NCI-H2171 treated with DMSO at 0.1 percent for 48 hours (cell line): ENCODE data around the gene WDR44.
"Not testable (repeated sequence)": the region's sequence is repeated elsewhere in the genome, so short reads cannot be mapped to it uniquely, and the experiment has no call there.

Source experiments
- DNase-seq: peaks from one replicate; lab custom pipeline; 2025; lab: John Stamatoyannopoulos, UW

The WDR44 gene

GRCh38 chrX:118482384-118482783, 136.5 kb downstream of the WDR44 start:
- DNase-seq = not testable (repeated sequence)

- DNase-seq = no peak
These were observed 138.5 kb downstream of the WDR44 start for GRCh38 chrX:118484216-118484903.

DNA sequence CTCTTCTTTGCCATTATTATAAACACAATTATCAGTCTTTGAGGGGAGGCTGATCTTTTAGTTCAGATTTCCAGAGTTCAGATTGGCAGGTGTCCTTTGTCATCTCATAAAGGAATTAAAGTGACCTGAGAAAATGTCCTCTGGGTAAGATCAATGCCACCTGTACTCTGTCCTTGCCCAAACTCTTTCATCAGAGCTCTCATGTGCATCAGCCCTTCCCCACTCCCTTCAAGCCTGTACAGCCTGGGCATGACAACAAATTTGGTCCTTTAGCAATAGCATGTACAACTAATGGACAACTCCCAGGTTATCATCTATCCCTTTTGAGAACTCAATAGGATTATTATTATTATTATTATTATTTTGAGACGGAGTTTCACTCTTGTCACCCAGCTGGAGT, 140.8 kb downstream of the WDR44 start:
- DNase-seq = not testable (repeated sequence)

DNA sequence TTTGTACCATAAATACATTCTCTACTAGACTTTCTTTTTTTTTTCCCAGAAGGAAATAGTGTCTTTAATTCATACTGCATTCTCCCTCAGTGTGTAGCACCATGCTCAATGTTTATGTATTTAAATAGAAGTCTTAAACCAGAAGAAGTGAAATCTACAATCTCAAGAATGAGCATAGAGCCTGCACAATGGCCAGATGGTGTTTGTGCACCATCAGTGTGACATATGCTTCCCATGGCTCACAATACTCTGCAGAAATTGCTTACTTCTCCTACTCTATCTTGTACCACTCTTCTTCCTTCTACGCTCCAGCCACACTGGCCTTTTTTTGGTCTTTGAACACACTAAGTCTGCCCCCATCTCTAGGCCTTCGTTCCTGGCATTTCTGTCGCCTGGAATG, 147.1 kb downstream of the WDR44 start:
- DNase-seq = no peak

DNA sequence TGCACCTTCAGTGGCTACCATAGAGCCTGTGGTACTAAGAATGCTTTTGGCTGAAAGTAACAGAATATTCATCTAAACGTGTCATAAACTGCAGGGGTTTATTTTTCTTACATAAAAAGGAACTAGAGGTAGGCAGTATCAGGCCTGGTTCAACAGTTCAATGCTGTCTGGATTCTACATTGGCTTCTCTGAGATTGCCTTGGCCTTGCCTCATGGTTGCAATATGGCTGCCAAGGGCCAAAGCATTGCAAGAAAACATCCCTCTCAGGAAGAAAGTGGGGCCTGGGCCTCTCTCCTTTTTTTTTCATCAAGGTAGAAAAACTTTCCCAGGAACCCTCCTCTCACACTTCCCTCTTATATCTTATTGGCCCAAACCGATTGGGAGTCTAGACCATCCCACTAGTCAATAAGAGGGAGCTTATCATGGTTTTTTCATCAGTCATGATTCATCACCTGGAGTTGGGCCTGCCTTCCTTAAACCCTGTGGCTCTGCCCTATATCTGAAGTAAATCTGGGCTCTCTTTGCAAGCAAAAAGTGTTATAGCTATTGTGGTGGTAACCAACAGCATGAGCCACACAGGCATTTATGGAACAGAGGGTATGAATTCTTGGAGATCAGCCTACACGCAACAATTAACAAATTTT, 147.9 kb downstream of the WDR44 start:
- DNase-seq = no peak

- peak; percentile 11 for DNase-seq
These were observed 149.4 kb downstream of the WDR44 start, which contains the start of gene DOCK11 for GRCh38 chrX:118495061-118495921. Gene DOCK11 (plus strand): TSS chrX:118495815. CDS start chrX:118495972, 157 bp downstream.

DNA sequence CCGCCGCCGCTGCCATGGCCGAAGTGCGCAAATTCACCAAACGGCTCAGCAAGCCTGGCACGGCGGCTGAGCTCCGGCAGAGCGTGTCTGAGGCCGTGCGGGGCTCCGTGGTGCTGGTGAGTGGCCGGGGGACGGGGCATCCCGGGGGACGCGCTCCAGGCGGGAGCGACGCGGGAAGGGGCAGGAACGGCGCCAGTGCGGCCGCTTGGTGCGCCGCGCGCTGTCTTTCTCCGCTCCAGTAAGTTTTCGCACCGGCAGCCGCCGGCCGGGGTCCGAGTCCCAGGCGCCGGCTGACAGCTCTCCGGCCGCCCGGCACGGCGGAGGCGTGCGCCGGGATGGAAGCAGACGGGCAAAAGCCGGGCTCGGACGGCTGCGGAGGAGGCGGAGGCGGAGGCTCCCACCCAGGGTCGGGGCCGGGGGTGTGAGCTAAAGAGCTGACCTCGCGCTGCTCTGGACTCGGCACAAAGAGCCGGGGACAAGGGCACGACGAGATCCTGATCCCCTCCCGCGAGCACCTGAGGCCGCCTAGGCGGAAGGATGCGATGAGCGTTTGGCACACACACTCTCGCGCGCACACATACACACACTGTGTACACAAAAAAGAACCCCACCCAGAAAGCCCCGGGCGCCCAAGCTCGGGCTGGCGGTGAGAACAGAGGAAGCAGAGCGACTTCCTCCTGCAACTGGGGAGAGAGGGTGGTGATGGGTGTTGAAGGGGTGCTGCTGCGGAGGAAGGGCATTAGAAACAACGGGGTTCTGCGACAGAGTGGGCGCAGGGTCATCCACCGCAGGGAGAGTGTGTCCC, 150.3 kb downstream of the WDR44 start:
- DNase-seq = no peak

DNA sequence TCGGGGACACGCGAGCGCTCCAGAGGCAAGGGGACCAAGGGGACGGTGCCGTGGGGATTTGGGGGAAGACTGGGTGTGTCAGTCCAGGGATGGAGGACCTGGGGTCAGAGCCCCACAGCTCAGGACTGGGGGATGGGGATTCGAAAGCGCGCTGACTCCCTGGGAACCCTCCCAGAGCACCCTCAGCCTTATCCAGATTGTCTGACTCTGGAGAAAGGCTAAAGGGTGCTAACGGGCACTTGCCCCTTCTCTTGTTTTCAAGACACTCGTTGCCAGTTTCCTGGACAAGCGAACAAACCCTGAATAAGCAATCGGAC, 150.8 kb downstream of the WDR44 start:
- no peak for DNase-seq

GRCh38 chrX:118497180-118497818, 151.4 kb downstream of the WDR44 start:
- no peak for DNase-seq

GRCh38 chrX:118498351-118498750, 152.4 kb downstream of the WDR44 start:
- no peak for DNase-seq

DNA sequence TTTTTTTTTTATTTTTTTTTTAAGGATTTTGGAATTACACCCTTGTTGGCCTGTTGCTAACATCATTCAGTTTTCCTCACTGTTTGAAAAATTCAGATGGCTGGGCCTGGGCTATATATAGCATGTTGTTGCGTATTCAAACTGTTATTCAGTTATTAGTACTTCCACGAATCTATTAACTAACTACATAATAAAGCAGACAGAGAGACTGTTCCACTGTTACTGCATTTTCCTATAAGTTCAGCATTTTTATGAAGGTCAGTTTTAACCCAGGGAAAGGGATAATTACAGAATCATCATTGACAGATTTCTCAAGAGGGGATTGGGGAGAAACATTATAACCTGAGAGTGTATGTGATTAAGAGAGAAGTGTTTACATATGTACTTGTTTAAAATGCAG, 152.8 kb downstream of the WDR44 start:
- no peak for DNase-seq

DNA sequence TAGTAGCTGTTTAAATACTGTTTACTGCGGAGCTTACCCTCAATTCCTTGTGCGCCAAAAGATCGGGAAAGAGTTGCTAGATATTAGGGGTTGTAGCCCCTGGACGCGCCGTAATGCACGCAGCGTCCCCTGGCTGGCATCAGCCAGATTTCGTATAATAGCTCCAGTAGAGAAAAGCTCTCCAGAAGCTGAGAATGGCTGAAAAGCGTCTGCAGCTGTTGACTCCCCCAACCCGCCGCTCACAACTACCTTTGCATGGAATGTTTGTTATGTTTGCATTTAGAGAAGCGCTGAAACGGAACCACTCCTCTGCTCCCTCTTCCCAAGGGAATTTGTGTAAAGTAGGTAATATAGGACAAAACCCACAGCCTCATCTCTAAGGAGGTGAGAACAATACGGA, 153.4 kb downstream of the WDR44 start:
- DNase-seq = no peak
